GM21381 (cell line): ENCODE results near the gene SLC25A6.
"Not testable (repeated sequence)": the region's sequence is repeated elsewhere in the genome, so short reads cannot be mapped to it uniquely, and the experiment has no call there.

Source experiments
- ATAC-seq: cut with Tn5 transposase; IDR thresholded peaks from one replicate; pipeline ENCODE4 v1.9.1; 2021; ENCODE audit warnings: mild to moderate bottlenecking, moderate library complexity; ENCODE audit not compliant: unreplicated experiment

SLC25A6 gene

DNA sequence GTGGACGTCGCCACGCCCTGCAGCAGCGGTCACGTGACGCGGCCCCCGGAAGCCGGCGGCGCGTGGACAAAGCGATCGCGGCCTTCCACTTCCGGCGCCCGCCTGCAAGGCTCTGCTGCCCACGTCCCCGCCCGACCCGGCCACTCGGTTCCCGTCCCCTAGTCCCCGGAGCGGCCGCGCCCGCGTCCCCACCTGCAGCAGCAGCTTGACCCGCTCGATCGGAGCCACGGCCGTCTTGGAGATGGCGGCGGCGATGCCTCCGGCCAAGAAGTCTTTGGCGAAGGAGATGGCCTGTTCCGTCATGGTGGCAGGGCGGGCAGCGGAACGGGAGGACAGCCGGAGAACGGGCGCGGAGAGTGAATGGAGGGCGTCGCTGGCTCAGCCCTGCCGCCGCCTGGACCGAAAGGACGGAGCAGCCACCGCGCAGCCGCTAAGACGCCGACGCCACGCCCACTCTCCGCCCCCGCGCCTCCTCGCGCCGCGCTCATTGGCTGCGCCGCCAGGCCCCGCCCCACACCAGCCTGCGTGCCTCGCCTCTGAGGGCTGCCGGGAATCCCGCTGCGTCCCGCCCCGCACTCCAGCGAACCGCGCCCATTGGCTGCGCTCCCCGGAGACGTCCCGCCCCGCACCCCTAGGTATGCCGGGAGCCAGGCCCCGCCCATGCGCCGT lies at the start of gene SLC25A6:
Gene SLC25A6 (minus strand): TSS at position 407 of the 669 bp plus-strand sequence. CDS start 104 bp downstream, at position 303.
- peak; percentile 93 for ATAC-seq

DNA sequence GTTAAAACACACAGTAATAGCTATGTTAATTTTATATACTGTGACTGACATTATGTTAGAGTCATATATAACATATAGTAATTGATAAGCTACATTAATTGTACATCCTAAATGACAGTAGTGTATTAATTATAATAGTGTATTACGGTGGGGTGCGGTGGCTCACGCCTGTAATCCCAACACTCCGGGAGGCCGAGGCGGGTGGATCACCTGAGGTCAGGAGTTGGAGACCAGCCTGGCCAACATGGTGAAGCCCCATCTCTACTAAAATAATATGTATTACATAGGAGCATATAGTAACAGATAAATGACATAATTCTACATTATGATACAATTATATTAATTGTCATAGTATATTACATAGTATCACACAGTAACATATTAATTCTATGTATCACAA lies 48.6 kb upstream of the SLC25A6 start:
- no peak for ATAC-seq

DNA sequence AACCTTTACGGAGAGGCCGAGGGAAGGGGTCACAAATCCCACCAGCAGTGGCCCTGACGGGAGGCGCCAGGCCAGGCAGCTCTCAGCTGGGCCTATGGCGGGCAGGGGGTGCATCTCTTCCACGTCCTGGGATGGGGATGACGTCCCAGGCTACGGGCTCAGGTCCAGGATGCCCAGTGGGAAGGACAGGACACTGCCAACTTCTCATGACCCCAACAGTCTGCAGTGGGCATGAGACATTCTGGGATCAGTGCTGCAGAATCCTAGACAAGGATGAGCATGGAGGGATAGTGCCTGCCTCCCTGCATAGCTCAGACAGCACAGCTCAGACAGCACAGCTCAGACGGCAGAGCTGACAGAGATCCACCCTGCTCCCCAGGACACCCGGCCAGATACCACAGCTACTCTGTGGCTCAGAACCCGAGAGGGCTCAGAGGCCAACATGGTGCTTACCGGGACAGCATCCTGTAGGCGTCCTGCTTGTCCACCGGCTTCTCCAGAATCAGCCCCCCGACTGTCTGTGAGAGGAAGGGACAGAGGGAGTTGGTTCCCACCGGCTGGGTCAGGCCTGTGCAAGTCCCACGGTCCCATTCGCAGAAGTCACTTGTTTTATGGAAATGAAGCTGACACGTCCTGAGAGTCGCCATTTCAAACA lies 43.5 kb upstream of the SLC25A6 start:
- ATAC-seq, result no peak

DNA sequence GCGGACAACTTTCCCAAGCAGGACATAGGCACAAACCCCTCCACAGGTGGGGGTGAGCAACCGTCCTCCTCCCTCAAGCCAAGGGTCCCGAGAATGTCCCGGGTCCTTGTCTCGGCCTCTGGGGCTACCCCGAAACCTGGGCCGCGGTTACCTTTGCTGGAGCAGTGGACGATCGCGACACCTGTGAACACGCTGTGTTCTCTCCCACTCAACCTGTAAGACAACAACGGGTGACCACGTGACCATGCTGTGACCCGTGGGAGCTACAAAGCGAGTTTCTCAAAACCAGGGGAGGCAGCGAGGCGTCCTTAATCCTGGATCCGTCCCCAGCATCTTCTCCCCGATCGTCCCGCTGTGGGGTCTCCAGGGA lies 42.9 kb upstream of the SLC25A6 start:
- ATAC-seq, result no peak

DNA sequence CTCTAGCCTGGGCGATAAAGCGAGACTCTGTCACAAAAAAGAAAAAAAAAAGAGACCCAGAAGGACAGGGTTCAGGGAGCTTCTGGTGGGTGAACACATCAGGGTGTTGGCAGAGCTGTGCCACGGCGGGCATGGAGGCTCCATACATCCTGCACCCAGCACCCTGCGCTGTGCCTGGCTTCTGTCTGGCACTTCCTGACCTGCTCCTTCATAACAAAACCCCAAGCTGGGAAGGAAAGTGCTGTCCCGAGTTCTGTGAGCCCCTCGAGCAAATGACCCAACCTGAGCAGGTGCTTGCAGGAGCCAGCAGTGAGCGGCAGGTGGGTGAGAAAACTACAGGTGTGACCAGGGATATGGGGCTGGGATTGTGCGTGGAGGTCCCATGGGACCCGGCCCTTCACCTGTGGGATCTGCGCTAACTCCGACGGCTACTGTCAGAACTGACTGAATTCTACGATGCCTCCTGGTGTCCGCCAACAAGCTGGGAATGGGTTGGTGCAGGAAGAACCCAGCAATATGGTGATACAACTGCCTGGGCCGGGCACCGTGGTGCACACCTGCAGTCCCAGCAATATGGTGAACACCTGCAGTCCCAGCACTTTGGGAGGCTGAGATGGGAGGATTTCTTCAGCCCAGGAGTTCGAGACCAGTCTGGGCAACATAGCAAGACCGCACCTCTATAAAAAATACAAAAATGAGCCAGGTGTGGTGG lies 41.9 kb upstream of the SLC25A6 start:
- ATAC-seq, result no peak

DNA sequence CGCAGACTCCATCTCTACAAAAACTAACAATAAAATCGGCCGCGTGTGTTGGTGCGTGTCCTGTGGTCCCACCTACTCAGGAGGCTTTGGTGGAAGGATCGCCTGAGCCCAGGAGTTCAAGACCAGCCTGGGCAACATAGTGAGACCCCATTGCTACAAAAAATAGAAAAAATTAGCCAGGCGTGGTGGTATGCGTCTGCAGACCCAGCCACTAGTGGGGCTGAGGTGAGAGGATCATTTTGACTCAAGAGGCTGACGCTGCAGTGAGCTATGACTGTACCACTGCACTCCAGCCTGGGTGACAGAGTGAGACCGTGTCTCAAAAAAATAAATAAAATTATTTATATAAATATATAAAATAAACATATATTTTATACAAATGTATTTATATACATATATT lies 38.5 kb upstream of the SLC25A6 start:
- ATAC-seq, result no peak

DNA sequence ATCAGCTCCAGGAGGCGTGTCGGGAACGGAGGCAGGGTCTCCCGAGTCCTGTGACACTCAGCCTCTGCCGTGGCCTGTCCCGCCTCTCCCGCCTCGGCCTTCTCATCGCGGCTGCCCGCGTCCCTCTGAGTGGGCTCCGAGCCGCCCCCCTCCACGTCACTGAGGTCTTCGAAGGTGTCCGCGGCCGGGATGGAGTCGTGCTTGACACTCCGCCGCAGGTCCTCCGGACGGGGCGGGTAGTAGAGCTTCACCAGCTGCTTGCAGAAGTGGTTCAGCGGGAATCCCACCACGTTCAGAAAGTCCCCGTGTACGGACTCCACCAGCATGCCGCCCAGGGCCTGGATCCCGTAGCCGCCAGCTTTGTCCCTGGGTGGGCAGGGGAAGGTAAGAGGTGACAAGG lies 35.8 kb upstream of the SLC25A6 start:
- no peak for ATAC-seq

DNA sequence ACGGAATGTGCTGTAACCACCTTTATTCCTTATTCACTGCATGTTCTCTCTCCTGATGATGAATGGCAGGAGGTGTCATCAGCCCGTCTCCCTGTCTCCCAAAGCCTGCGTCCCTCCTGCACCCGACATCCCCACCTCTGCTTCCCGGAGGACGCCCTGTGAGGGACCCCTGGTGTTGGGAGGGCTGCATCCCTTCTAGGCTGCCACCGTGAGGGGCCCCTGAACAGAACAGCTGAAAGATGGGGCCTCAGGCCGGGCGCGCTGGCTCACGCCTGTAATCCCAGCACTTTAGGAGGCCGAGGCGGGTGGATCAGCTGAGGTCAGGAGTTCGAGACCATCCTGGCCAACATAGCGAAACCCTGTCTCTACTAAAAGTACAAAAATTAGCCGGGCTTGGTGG lies 34.4 kb upstream of the SLC25A6 start:
- ATAC-seq, result not testable (repeated sequence)

DNA sequence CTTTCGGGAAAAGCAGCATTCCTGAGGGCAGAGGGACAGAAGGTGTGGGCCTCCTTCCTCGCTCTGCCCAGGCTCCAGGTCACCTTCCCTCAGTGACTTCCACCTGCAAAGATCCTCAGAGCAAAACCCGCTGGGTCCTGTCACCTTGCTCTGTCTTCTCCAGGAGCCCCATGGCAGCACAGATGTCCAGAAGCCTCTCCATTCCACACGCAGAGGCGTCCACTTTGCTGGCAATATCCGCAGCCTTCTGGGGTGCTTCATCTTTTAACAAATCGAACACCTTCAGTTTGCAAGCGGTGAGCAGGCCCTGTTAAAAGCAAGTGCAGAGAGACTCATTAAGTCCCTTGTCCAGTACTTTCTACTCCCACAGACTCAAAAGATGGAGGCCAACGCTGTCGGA lies 33.5 kb upstream of the SLC25A6 start:
- no peak for ATAC-seq

DNA sequence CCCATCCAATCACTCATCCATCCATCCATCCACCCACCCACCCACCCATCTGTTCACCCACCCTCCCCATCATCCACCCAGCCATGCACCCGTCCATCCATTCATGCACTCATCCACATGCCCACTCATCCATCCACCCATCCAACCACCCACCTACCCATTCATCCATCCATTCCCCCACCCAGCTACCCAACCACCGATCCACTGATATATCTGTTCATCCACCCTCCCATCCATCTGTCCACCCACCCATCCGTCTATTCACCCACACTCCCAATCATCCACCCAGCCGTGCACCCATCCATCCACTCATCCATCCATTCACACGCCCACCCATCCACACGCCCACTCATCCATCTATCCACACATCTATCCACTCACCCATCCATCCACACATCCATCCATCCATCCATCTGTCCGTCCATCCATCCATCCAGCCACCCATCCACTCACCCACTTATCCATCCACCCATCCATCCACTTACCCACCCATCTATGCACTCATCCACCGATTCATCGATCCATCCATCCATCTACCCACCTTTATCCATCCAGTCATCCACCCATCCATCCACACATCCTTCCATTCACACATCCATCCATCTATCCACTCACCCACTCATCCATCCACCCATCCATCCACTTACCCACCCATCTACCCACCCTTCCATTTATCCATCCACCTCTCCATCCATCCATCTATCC lies 32.4 kb upstream of the SLC25A6 start:
- no peak for ATAC-seq

DNA sequence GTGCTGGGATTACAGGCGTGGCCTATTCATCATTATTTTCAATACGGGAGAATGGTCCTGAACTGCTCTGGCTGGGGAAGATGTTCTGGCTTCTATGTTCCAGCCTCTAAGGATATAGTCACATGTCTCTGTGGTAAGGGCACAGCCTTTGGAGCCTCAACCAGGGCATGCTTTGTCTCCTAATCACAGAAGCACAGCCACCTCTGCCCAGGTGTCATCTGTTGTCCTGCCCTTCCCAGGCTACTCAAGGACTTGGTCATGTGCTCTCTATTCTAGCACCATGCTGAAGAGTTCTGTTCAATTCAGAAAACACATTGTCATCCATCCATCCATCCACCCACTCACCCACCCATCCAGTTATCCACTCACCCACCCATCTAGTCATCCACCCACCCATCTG lies 31.3 kb upstream of the SLC25A6 start:
- no peak for ATAC-seq

DNA sequence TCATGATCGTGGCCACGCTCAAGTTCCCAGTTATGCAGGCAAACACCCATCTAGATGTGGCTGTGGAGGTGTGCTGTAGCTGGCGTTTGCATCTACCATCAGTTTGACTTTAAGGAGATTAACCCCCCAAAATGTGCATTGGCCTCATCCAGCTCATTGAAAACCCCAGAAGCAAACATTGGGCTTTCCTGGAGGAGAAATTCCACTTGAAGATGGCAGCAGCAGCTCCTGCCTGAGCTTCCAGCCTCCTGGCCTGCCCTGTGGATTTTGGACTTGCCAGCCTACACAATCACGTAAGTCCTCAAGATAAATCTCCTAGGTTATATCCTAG lies 30.2 kb upstream of the SLC25A6 start:
- ATAC-seq, result no peak

DNA sequence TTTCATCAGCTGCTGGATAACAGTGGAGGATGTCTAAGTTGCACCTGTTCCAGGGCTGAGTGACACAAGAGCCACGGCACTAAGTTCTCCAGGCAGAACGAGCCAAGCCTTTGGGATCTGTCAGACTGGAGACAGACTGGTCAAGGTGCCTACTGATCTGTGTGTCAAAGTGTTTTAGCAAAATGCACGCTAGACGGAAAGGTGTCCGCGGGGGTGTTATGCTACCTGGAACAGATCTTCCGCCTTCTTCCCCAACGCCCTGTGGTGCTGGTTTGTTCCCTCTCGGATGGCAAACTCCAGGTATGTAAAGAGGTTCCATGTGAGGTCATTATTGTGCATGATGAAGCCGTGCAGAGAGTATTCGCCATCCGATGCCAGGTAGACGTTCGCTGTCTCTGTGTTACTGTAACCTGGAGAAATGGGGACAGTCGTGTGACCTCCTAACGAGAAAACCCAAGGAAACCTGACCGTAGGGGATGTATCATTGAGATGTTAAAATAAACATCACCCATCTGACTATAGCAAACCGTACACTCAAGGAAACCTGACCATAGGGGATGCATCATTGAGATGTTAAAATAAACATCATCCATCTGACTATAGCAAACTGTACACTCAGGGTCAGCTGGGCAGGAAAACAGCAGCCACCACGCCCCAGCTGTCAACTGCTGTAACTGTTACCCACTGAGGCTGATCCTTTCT lies 29.7 kb upstream of the SLC25A6 start:
- no peak for ATAC-seq

DNA sequence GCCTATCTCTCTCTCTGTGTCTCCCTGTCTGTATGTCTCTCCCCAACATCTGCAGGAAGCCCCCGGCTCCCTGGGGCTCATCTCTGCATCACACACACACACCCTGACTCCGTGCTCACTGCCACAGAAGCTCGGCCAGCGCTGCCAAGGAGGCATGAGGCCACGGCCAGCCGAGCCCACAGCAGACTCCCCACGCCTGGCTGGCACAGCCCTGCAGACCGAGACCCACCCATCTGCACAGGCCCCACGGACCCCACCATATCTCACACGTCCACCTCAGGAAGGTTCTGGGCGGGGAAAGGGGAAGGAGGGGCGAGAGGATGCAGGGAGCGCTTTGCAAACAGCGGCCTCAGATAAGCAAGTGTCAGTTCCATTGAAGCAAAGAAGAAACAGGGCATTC lies 28.5 kb upstream of the SLC25A6 start:
- no peak for ATAC-seq

DNA sequence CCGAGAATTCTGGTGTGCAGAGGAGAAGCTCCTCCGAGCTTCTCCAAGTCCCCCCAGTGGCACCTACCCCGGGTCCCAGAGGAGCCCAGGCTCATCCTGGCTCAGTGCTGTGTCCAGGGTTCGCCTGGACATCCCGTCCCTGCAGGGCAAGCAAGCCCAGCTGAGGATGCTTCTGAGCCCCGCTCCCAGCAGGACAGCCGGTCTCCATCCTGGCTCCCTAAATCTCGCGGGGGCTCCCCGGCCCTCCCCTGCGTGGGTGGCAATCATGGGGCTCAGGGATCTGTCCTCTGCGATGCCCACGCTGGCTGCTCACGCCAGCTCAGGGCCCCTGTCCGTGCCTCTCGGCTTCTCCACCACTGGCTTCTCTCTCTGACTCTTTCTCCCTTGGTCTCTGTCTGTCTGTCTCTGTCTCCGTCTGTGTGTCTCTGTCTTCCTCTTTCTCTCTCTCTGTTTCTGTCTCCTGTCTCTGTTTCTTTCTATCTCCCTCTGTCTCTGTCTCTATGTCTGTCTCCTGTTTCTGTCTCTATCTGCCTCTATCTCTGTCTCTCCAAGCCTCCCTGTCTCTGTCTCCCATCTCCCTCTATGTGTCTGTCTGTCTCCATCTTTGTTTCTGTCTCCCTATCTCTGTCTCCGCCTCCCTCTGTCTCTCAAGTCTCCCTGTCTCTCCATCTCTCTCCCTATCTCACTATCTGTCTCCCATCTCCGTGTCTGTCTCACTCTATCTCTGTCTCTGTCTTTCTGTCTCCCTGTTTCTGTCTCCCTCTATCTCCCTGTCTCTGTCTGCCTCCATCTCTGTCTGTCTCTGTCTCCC lies 27.8 kb upstream of the SLC25A6 start:
- no peak for ATAC-seq

DNA sequence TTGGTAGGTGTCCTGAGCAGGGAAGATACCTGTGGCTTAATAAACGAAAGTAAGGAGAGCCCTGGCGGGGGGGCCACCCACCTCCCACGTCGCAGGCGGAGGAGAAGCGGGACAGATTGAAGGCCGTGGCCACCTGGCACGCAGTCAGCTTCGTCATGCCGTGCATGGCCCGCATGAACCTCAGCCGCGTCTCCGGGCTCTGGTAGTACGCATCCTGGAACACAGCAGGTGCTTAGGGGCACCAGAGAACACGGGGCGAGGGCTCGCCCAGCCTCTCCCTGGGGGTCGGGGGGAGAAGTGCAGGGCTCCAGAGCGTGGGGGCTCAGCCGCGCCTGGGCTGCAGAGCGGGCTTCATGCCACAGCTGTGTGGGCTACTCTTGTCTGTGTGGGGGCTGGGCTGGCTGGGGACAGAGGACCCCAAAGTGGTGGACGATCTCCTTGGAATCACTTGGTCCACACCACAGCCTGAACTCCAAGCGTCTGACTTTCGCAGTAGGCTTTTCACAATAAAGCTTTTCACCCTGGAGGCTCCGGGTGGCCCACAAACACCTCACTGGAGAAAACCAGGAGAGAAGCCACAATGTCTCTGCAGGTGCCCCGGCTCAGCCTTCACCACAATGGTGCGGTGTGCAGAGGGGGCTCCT lies 27.1 kb upstream of the SLC25A6 start:
- ATAC-seq, result no peak

DNA sequence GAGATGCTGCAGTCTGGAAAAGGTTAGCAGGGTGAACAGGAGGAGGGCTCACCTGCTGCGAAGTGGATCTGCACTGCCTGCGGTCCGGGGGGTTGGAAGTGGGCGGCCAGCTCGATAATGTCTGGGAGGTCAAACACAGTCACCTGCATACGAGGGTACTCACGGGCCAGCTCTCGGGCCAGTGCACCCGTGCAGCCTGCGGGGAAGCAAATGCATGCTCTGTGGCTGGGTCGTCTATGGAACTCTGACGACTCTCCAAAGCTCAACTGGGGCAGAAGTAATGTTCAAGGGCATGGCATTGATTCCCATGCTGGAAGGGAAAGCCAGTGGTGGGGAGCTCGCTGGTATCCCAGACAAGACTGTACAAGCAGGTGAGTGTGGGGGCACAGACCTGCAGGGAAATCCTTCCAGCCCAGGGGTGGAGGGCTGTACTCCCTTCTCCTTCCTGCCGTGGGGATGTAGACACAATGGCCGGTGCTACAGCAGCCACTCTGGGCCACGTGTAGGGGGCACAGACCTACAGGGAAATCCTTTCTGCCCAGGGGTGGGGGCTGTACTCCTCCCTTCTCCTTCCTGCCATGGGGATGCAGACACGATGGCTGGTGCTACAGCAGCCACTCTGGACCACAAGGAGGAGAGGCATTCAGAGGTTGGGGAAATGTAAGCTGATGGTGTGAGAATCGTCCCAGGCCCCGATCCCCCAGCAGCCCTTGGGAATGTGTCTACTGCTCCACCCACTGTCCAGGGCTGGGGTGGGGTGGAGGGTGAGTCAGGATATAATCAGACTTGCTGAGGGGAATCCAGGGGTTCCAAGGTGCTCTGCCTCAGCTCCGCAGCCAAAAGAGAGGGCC lies 26.2 kb upstream of the SLC25A6 start:
- no peak for ATAC-seq

DNA sequence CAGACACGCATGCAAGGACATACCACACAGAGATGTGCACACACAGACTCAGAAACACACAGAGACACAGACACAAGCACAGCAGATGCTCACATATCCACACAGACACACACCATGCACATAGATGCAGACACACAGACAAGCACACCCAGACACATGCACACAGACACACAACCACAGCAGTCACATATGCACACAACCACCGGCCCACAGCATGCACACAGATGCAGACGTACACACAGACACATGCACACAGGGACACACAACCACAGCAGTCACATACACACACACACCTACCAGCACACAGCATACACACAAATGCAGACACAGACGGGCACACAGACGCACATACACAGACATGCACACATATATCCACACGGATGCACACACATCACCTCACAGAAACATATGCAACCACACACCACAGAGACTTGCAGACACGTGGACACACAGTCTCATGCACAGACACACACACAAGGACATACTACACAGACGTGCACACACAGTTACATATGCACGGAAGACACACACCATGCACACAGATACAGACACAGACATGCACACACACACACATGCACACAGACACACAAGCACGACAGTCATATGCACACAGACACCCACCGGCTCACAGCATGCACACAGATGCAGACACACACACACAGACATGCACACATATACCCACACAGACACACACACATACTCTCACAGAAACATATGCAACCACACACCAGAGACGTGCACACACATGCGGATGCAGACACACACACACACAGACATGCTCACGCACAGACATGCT lies 25.2 kb upstream of the SLC25A6 start:
- ATAC-seq, result no peak
